ENCODE results near the gene PPP1CA.

The PPP1CA gene

GRCh38 chr11:67401495-67402191 lies at the start of gene PPP1CA:
Gene PPP1CA (minus strand): TSS chr11:67401858. CDS start chr11:67401782, 76 bp downstream.
- peak; percentile 90 for DNase-seq (ENCODE audit: low read depth)

GRCh38 chr11:67450796-67451657 lies 49.4 kb upstream of the PPP1CA start:
- no peak for DNase-seq (ENCODE audit: low read depth)

- no peak for DNase-seq (ENCODE audit: low read depth)
These were observed 47.6 kb upstream of the PPP1CA start for GRCh38 chr11:67449116-67449844.

GRCh38 chr11:67448220-67448609 lies 46.6 kb upstream of the PPP1CA start:
- no peak for DNase-seq (ENCODE audit: low read depth)

- no peak for DNase-seq (ENCODE audit: low read depth)
These were observed 43.9 kb upstream of the PPP1CA start for GRCh38 chr11:67445515-67445914.

- no peak for DNase-seq (ENCODE audit: low read depth)
These were observed 41.1 kb upstream of the PPP1CA start for GRCh38 chr11:67442504-67443404.

- DNase-seq (ENCODE audit: low read depth): no peak
These were observed 40.2 kb upstream of the PPP1CA start for GRCh38 chr11:67441731-67442351.

- no peak for DNase-seq (ENCODE audit: low read depth)
These were observed 39.5 kb upstream of the PPP1CA start for GRCh38 chr11:67441098-67441563.

- DNase-seq (ENCODE audit: low read depth): no peak
These were observed 38.8 kb upstream of the PPP1CA start for GRCh38 chr11:67440229-67441097.

- no peak for DNase-seq (ENCODE audit: low read depth)
These were observed 37.9 kb upstream of the PPP1CA start for GRCh38 chr11:67439321-67440228.

- peak; percentile 69 for DNase-seq (ENCODE audit: low read depth)
These were observed 36.7 kb upstream of the PPP1CA start for GRCh38 chr11:67438158-67438902.

GRCh38 chr11:67437809-67438157 lies 36.1 kb upstream of the PPP1CA start:
- no peak for DNase-seq (ENCODE audit: low read depth)

- peak; percentile 60 for DNase-seq (ENCODE audit: low read depth)
These were observed 35.6 kb upstream of the PPP1CA start, which contains the start of gene PTPRCAP for GRCh38 chr11:67437082-67437808. Gene PTPRCAP (minus strand): TSS chr11:67437682. CDS start chr11:67437619, 63 bp downstream.

GRCh38 chr11:67436459-67437081 lies 34.9 kb upstream of the PPP1CA start:
- DNase-seq (ENCODE audit: low read depth): no peak

- no peak for DNase-seq (ENCODE audit: low read depth)
These were observed 34.2 kb upstream of the PPP1CA start for GRCh38 chr11:67435727-67436458.

GRCh38 chr11:67435031-67435726 lies 33.5 kb upstream of the PPP1CA start:
- no peak for DNase-seq (ENCODE audit: low read depth)

All from activated T-helper 9 cell treated with anti-CD3 and anti-CD28 coated beads, Interleukin-2, amount 50 U/mL, for 16 hours (primary cell).